PC-3 (cell line): ENCODE results near the gene ANTXR2.

Experiments
- CTCF ChIP-seq: fragments of 300-600 bp; sonication (generic); conservative IDR thresholded peaks from 2 replicates; pipeline ENCODE4 v1.5.1; 2017; ENCODE audit warnings: antibody characterized with exemption, low read depth, mild to moderate bottlenecking, low read length
- EZH2 ChIP-seq: fragments of 300-600 bp; sonication (generic); IDR thresholded peaks from one replicate; pipeline ENCODE4 v1.6.1; 2017; ENCODE audit warnings: antibody characterized with exemption, mild to moderate bottlenecking, low read length; ENCODE audit not compliant: unreplicated experiment
- EZH2phosphoT487 ChIP-seq: fragments of 300-600 bp; sonication (generic); IDR thresholded peaks from 2 replicates; pipeline ENCODE4 v1.6.1; 2018; ENCODE audit warnings: mild to moderate bottlenecking, antibody characterized with exemption, low read length, borderline replicate concordance

- TF ChIP-seq CTCF (no peak), EZH2 (no peak), EZH2phosphoT487 (no peak)
Measured at GRCh38 chr4:80027611-80028010, 45.4 kb downstream of the ANTXR2 start.
